ENCODE measurements around the gene ADGRF4.

The ADGRF4 gene

GRCh38 chr6:47698342-47698787 lies at the start of gene ADGRF4:
Gene ADGRF4, plus strand, starts transcription at chr6:47698580. Its CDS starts 8,666 bp downstream, at chr6:47707246.
- peak in 1 of 2 donors; percentile 2 for DNase-seq (ENCODE audit: extremely low read depth in 1 of 2, low read depth in 1 of 2)

- DNase-seq (ENCODE audit: extremely low read depth in 1 of 2, low read depth in 1 of 2) = no peak
Observed at GRCh38 chr6:47650553-47651432, 47.6 kb upstream of the ADGRF4 start.

GRCh38 chr6:47651505-47651944 lies 46.9 kb upstream of the ADGRF4 start:
- DNase-seq (ENCODE audit: extremely low read depth in 1 of 2, low read depth in 1 of 2) = no peak

- DNase-seq (ENCODE audit: extremely low read depth in 1 of 2, low read depth in 1 of 2) = no peak
Observed at GRCh38 chr6:47653706-47654105, 44.7 kb upstream of the ADGRF4 start.

- DNase-seq (ENCODE audit: extremely low read depth in 1 of 2, low read depth in 1 of 2) = no peak
Observed at GRCh38 chr6:47654255-47654654, 44.1 kb upstream of the ADGRF4 start.

- DNase-seq (ENCODE audit: extremely low read depth in 1 of 2, low read depth in 1 of 2) = peak; percentile 8 to 21
Observed at GRCh38 chr6:47655719-47656595, 42.4 kb upstream of the ADGRF4 start.

- DNase-seq (ENCODE audit: extremely low read depth in 1 of 2, low read depth in 1 of 2) = no peak
Observed at GRCh38 chr6:47661960-47662359, 36.4 kb upstream of the ADGRF4 start.

- no peak for DNase-seq (ENCODE audit: extremely low read depth in 1 of 2, low read depth in 1 of 2)
Observed at GRCh38 chr6:47663462-47664216, 34.7 kb upstream of the ADGRF4 start.

- DNase-seq (ENCODE audit: extremely low read depth in 1 of 2, low read depth in 1 of 2) = no peak
Observed at GRCh38 chr6:47665112-47665511, 33.3 kb upstream of the ADGRF4 start.

- DNase-seq (ENCODE audit: extremely low read depth in 1 of 2, low read depth in 1 of 2) = no peak
Observed at GRCh38 chr6:47669684-47670513, 28.5 kb upstream of the ADGRF4 start.

- no peak for DNase-seq (ENCODE audit: extremely low read depth in 1 of 2, low read depth in 1 of 2)
Observed at GRCh38 chr6:47670851-47671250, 27.5 kb upstream of the ADGRF4 start.

- no peak for DNase-seq (ENCODE audit: extremely low read depth in 1 of 2, low read depth in 1 of 2)
Observed at GRCh38 chr6:47671777-47672176, 26.6 kb upstream of the ADGRF4 start.

- no peak for DNase-seq (ENCODE audit: extremely low read depth in 1 of 2, low read depth in 1 of 2)
Observed at GRCh38 chr6:47672816-47673215, 25.6 kb upstream of the ADGRF4 start.

- DNase-seq (ENCODE audit: extremely low read depth in 1 of 2, low read depth in 1 of 2) = no peak
Observed at GRCh38 chr6:47674673-47675072, 23.7 kb upstream of the ADGRF4 start.

- DNase-seq (ENCODE audit: extremely low read depth in 1 of 2, low read depth in 1 of 2) = no peak
Observed at GRCh38 chr6:47677381-47678100, 20.8 kb upstream of the ADGRF4 start.

GRCh38 chr6:47678739-47679138 lies 19.6 kb upstream of the ADGRF4 start:
- no peak for DNase-seq (ENCODE audit: extremely low read depth in 1 of 2, low read depth in 1 of 2)

GRCh38 chr6:47679322-47679906 lies 19.0 kb upstream of the ADGRF4 start:
- no peak for DNase-seq (ENCODE audit: extremely low read depth in 1 of 2, low read depth in 1 of 2)

GRCh38 chr6:47680051-47680450 lies 18.3 kb upstream of the ADGRF4 start:
- DNase-seq (ENCODE audit: extremely low read depth in 1 of 2, low read depth in 1 of 2) = no peak

GRCh38 chr6:47680724-47681123 lies 17.7 kb upstream of the ADGRF4 start:
- no peak for DNase-seq (ENCODE audit: extremely low read depth in 1 of 2, low read depth in 1 of 2)

Data from stimulated activated CD8-positive, alpha-beta memory T cell treated with anti-CD3 and anti-CD28 coated beads, Interleukin-7, amount 100 ng/mL, for 48 hours (primary cell).